Endodermal cell (in vitro differentiated cells): ENCODE data around the gene CPEB1. TPM values are rescaled to one million over a fixed set of nuclear protein-coding genes. Genes with fewer than 3 reads are reported as not detected.

ENCODE experiments used
- DNase-seq: peaks from one replicate; pipeline ENCODE4 v3.0.0-alpha.2; 2017
- H3K27ac ChIP-seq: 2 replicates; pipeline ENCODE4 v1.5.1; 2013; ENCODE audit warnings: mild to moderate bottlenecking, low read depth, low read length, moderate library complexity
- H3K27me3 ChIP-seq: 2 replicates; pipeline ENCODE4 v1.6.1; 2013; ENCODE audit warnings: mild to moderate bottlenecking, low read length, moderate library complexity; ENCODE audit not compliant: insufficient read depth, control insufficient read depth, poor library complexity, severe bottlenecking
- H3K36me3 ChIP-seq: 2 replicates; pipeline ENCODE4 v1.7.0; 2013; ENCODE audit warnings: mild to moderate bottlenecking, low read length, moderate library complexity; ENCODE audit not compliant: control insufficient read depth, insufficient read depth
- H3K4me1 ChIP-seq: one replicate; pipeline ENCODE4 v1.7.0; 2013; ENCODE audit warnings: low read length; ENCODE audit not compliant: control insufficient read depth, insufficient read depth
- H3K4me3 ChIP-seq: 2 replicates; pipeline ENCODE4 v1.5.1; 2013; ENCODE audit warnings: mild to moderate bottlenecking, low read length, moderate library complexity
- H3K9ac ChIP-seq: 2 replicates; pipeline ENCODE4 v1.6.1; 2013; ENCODE audit warnings: mild to moderate bottlenecking, low read length, moderate library complexity; ENCODE audit not compliant: poor library complexity, severe bottlenecking; ENCODE audit errors: extremely low read depth
- H3K9me3 ChIP-seq: 2 replicates; pipeline ENCODE4 v1.6.1; 2013; ENCODE audit warnings: mild to moderate bottlenecking, low read length, moderate library complexity; ENCODE audit not compliant: control insufficient read depth
- H3K27ac Mint-ChIP-seq: 2 replicates; pipeline ENCODE4 v1.8.0; 2020; ENCODE audit warnings: mixed read lengths
- H3K27me3 Mint-ChIP-seq: 2 replicates; pipeline ENCODE4 v1.8.0; 2021; ENCODE audit warnings: mild to moderate bottlenecking, mixed read lengths; ENCODE audit not compliant: insufficient read depth
- H3K36me3 Mint-ChIP-seq: 2 replicates; pipeline ENCODE4 v1.8.0; 2020; ENCODE audit warnings: low read depth, mixed read lengths
- H3K4me1 Mint-ChIP-seq: 2 replicates; pipeline ENCODE4 v1.8.0; 2020; ENCODE audit warnings: mixed read lengths
- H3K4me3 Mint-ChIP-seq: 2 replicates; pipeline ENCODE4 v1.8.0; 2020; ENCODE audit warnings: mild to moderate bottlenecking, moderate library complexity, mixed read lengths
- H3K9me3 Mint-ChIP-seq: 2 replicates; pipeline ENCODE4 v1.8.0; 2020; ENCODE audit warnings: mild to moderate bottlenecking, mixed read lengths
- WGBS, 2 experiments: methylation state at CpG; one replicate each; pipeline versions ENCODE4 v1.1.5 to v1.1.7; 2013; ENCODE audit warnings: missing lambda C conversion rate in 2 of 2, mixed read lengths in 1 of 2; ENCODE audit not compliant: insufficient coverage in 1 of 2, insufficient read length in 1 of 2; 5-methylcytosine and 5-hydroxymethylcytosine counted together
- total RNA-seq, 2 donors: library from RNA; stranded (reverse); fragmentation: NEBNext Ultra II Directional in 1 of 2; extraction: Animal tissue kit (Norgen Biotek cat#: 25700) in 1 of 2; gene quantifications; 2 replicates in 1 of 2; 3 replicates in 1 of 2; pipeline ENCODE4 v1.2.1, GENCODE V29; 2021
- TF ChIP-seq, protein P1 (sequence below): fragments of 200-600 bp; sonication (generic); conservative IDR thresholded peaks from 2 replicates; pipeline ENCODE4 v1.5.0; 2021; ENCODE audit warnings: antibody characterized with exemption, mild to moderate bottlenecking

The CPEB1 gene
- total RNA-seq, 2 donors from 2014 or later, result 1.0 to 1.4 TPM

GRCh38 chr15:82643992-82644391 lies 3.2 kb downstream of the CPEB1 start:
- WGBS, 2 experiments, result 74 to 78% methylated on average over 3 of the region's 3 CpGs
- Histone ChIP-seq H3K9ac (no peak overlapping the region), H3K4me1 (no peaks in the 10 kb centered on the region), H3K27ac (no peak overlapping the region), H3K9me3 (no peaks in the 10 kb centered on the region), H3K27me3 (peaks cover 61% of the 10 kb centered on the region), H3K36me3 (no peaks in the 10 kb centered on the region), H3K4me3 (no peak overlapping the region)
- Mint-ChIP-seq H3K9me3 (peaks cover 8% of the 10 kb centered on the region), H3K4me3 (no peak overlapping the region), H3K4me1 (peaks cover 19% of the 10 kb centered on the region), H3K27ac (no peak overlapping the region), H3K27me3 (peaks cover 52% of the 10 kb centered on the region), H3K36me3 (peaks cover 2% of the 10 kb centered on the region)
- DNase-seq, result no peak
- TF ChIP-seq, protein P1, sequence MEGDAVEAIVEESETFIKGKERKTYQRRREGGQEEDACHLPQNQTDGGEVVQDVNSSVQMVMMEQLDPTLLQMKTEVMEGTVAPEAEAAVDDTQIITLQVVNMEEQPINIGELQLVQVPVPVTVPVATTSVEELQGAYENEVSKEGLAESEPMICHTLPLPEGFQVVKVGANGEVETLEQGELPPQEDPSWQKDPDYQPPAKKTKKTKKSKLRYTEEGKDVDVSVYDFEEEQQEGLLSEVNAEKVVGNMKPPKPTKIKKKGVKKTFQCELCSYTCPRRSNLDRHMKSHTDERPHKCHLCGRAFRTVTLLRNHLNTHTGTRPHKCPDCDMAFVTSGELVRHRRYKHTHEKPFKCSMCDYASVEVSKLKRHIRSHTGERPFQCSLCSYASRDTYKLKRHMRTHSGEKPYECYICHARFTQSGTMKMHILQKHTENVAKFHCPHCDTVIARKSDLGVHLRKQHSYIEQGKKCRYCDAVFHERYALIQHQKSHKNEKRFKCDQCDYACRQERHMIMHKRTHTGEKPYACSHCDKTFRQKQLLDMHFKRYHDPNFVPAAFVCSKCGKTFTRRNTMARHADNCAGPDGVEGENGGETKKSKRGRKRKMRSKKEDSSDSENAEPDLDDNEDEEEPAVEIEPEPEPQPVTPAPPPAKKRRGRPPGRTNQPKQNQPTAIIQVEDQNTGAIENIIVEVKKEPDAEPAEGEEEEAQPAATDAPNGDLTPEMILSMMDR, result no peak

DNA sequence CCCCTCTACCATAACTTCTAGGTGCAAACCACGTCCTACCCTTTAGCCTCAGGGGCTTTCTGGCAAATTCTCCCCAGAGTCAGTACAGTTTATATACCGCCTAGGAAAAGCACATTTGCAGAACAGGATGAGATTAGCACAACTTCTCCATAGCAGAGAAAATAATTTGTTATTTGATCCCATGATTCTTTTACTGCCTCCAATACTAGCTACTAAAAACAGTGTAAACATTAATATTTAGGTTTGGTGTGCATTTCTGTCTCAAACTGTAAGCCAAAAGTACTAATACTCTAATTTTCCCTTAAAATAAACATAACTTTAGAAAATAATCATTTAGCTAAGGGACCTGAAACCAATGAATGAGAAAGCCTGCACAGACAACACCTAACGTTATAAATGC lies 4.5 kb downstream of the CPEB1 start:
- Histone ChIP-seq H3K4me3 (no peak overlapping the region), H3K9ac (no peak overlapping the region), H3K36me3 (no peaks in the 10 kb centered on the region), H3K4me1 (no peaks in the 10 kb centered on the region), H3K27me3 (peaks cover 48% of the 10 kb centered on the region), H3K9me3 (no peaks in the 10 kb centered on the region), H3K27ac (no peak overlapping the region)
- DNase-seq, result no peak
- H3K9me3 Mint-ChIP-seq, result peaks cover 8% of the 10 kb centered on the region
- no peak overlapping the region for H3K27ac Mint-ChIP-seq
- TF ChIP-seq, protein P1, result no peak
- H3K4me1 Mint-ChIP-seq, result peaks cover 21% of the 10 kb centered on the region
- WGBS, 2 experiments, result 87 to 93% methylated on average over 2 to 3 of the region's 3 CpGs
- peaks cover 42% of the 10 kb centered on the region for H3K27me3 Mint-ChIP-seq
- H3K36me3 Mint-ChIP-seq, result peaks cover 2% of the 10 kb centered on the region
- no peak overlapping the region for H3K4me3 Mint-ChIP-seq

- Histone ChIP-seq H3K4me1 (no peaks in the 10 kb centered on the region), H3K27me3 (peaks cover 43% of the 10 kb centered on the region), H3K36me3 (no peaks in the 10 kb centered on the region), H3K27ac (no peak overlapping the region), H3K9me3 (no peaks in the 10 kb centered on the region), H3K9ac (no peak overlapping the region), H3K4me3 (no peak overlapping the region)
- no peak for DNase-seq
- WGBS, 2 experiments, result 38 to 57% methylated on average over 2 of the region's 2 CpGs
- Mint-ChIP-seq H3K27me3 (peaks cover 44% of the 10 kb centered on the region), H3K36me3 (peaks cover 2% of the 10 kb centered on the region), H3K27ac (no peak overlapping the region), H3K4me3 (no peak overlapping the region), H3K4me1 (peaks cover 21% of the 10 kb centered on the region), H3K9me3 (peaks cover 2% of the 10 kb centered on the region)
- TF ChIP-seq, protein P1, result no peak
These were observed 5.9 kb downstream of the CPEB1 start for GRCh38 chr15:82641129-82641798.
